Measurements from ENCODE around the gene JCAD.
A peak's percentile ranks its signal among the peaks of the same experiment; 100 is the strongest.

JCAD gene

DNA sequence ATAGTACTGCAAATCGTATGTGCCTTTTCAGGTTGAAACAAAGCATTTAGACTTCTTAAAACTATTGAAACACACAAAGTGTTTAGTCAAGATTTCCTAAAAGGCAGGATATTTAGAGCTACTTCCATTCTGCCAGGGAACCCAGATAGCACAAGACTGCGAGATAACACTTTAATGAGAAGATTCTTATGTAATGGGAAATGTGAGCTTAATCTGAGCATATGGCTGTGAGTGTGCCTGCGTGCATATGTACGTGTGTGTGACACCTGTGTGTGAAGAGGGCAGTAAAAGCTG, 14.3 kb upstream of the JCAD start:
- DNase-seq: no peak

DNA sequence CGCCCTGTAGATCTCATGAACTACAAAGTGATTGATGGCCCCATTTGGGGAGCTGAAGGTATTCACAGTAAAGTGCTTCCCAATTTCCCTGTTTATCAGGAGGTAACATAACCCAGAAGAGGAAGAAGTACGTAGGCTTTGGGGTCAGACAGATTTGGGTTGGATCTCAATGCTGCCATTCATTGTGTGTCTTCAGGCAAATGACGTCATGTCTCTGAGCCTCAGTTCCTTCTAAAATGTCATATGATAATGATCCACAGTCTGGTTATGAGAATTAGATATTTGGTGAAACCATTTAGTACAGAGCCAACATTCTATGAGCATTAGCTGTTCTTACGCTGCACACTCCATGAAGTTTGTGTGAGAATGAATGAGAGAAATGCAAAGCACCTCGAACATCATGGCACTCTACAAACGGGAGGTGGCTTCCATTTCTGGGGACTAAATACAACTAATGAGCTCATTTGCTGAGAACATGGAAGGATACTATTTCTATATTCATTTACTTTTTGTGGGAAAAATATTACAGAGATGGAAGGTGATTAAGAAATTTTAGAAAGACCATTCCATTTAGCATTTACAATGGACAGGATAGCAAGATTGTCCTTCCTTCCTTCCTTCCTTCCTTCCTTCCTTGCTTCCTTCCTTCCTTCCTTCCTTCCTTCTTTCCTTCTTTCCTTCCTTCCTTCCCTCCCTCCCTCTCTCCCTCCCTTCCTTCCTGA, 13.8 kb upstream of the JCAD start:
- DNase-seq: no peak

DNA sequence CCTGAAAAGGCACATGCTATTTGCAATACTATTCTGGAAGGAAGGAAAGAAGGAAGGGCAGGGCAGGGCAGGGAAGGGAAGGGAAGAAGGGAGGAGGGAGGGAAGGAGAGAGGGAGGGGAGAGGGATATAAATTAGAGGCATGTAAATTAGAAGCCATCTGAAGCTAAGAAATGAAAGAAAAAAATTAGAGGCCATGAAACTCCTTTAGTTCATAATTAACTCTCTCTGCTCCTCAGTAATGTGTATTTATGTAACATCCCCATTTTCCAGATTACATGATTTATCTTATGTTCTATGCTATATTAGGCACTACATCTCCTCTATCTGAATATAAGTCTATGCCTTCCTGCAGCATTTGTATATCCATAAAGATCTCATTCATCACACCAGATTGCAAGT, 12.7 kb upstream of the JCAD start:
- no peak for DNase-seq

DNA sequence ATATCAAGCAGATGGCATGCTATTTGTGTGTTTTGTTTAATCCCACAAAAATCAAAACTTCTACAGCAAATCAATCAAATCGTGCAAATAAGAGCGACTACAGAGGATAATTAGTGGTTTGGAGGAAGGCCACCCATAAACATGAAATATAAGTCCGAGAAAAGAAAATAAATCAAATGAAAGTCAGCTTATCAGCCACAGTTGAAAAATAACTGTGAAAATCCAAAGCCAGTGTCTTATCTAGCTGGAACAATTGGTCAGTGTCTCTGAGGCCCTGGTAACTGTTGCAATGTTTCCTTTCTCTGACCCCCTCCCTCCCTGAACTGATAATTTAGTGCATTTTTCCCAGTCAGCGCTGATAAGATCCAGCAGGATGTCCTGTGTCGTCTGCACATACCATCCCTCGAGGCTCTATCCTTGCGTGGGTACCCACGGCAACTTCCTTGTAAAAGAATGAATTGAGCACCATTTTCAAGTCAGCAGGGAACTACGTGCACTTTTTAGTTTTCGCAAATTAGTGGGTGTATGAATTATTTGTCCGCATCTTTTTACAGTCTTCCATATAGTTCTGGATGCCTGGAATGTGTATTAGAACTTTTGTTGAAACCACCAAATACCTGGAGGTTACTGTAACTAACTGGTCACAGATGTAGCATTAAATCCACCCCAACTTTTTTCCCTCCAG, 10.8 kb upstream of the JCAD start:
- DNase-seq: no peak

DNA sequence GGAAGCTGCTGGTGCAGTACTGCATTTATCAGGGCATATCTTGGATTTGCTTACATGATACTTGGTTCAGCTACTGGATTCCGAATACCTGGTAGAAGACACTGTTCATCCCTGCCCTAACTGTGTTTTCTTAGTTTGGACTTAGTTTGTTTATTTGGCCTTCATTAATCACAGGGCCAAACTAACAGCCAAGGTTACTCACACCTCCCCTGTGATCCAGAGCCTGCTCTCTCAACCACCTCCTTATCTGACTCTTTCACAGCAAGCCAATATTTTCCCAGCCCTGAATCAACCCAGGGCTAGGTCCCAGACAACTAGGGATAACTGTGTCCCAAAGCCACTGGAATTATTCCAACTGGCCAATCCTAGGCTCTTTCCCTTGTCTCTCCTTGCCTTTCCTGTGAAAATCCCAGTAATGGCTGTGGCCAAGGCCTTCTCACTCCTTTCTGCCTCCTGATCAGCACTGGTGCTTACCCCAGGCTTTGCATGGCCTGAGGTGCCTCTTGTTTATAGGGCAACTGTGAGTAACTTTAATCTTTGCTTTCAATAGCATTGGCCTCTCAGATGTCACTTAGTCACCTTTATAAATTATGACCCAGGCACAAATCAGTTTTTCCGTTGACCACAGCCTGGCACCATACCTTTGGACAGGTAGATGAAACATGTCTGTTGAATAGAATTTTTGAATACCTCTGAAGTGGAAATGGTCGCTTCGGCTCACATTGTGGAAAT, 9.3 kb upstream of the JCAD start:
- DNase-seq: no peak

DNA sequence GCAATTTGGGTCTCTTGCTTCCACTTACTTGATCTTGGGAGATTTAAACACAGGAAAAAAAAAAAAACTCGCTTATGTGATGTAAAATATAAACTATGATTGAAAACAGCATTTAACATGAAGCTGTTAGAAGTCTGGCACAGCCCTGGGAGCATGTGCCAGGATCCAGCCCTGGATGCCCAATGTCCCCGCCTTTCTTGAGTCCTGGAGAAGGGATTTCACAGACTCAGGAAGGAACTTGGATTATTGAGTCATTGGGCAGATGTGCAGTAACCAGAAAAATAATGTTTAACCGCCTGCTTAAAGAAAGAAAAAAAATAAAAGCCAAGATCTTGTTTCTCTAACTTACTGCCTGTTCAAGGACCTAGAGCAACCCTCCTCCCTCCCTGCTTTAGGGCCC, 3.7 kb upstream of the JCAD start:
- DNase-seq: no peak

DNA sequence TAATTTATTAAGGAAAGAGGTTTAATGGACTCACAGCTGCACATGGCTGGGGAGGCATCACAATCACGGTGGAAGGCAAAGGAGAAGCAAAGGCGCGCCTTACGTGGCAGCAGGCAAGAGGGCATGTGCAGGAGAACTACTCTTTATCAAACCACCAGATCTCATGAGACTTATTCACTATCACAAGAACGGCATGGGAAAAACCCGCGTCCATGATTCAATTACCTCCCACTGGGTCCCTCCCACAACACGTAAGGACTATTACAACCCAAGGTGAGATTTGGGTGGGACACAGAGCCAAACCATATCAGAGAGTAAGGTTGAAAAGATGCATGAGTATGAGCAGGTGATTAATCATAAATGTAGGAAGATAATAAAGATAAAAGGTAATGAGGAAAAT, 3.2 kb upstream of the JCAD start:
- DNase-seq: no peak

DNA sequence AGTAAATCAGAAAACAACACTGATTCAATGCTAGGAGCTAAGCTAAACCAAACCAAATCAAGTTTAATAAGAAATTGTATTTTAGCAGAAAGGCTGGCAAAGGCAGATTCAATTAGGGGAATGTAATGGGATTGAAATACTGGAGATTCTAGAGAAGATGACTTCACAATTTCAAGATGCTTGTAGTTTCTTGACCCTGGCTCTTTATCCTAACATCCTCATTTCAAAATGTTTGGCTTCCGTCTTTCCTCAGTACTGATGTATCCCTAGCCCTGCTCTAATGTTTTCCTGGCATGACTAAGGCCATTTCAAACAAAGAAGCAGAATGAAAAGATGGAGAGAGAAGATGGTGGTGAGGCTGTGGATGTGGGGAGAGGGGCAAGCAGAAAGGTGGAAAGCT, 2.7 kb upstream of the JCAD start:
- DNase-seq: no peak

DNA sequence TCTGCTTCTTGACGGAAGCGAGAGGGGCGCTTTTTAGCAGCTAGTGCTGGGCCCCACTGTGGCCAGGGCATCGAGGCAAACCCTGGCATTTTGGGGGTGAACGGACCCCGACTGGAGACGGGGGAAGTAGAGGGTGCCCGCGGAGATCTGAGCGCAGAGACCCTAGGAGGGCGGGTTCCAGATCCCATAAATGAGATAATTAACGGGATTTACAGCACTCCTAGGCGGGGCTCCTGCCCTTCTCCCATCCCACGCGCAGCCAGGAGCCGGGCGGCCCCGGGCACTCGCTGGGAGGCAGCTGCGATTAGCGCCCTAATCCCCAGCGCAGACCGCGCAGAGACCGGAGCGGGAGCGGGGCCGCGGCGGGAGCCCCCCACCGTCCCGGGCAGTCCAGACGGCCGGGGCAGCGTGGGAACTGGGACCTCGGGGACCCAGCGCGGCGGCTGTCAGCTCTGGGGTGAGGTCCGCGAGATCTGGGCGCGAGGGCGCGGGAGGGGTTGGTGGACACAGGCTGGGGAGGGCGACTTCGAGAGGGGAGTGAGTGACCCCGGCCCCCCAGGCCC, 735 bp downstream of the JCAD start:
- no peak for DNase-seq

DNA sequence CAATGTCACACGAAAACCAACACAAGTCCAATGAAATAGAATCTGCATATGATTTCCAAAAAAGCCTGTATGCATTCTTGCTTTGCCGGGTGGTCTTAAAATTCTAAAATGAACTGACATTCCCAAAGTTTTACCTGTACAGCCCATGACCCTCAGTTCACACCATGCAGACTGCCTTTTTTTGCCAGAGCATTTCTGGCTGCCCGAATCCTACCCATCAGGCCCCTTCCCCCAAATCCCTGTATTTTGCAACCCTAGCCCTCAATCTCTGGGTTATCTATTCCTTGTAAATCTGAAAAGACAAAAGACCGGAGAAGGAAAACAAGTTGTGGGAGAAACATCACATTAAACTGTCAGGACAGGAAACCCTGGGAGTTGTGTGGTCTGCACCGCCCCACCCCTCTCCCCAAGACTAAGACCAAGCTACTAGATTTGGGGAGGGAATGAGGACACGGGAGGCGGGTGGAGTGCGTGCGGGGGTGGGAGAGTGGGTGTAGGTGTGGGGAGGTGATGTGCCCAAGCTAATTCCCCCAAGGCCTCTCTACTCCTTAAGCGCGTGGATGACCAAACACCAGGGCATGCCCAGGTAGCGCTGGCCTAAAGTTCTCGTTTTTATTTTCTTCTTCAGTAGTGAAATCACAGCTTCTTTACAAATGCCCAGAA, 1.4 kb downstream of the JCAD start:
- no peak for DNase-seq

DNA sequence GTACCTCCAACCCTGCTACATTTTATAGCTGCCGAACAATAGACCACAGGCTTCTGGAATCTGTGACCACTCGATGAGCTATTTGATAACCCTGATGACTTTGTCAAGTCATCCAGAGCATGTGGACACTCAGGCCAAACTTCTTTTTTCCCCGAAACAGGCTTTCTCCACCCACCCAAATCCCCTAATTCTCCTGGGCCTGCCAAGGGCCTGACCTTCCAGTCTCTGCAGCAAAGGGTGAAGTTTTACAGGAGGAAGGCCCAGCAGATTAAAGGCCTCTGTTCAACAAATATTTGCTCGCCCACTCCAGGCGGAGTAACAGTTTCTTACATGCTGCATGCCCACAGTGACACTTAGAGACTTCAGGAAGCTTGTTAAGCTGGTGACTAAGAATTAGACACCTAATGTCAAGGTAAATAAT, 2.0 kb downstream of the JCAD start:
- DNase-seq: no peak

DNA sequence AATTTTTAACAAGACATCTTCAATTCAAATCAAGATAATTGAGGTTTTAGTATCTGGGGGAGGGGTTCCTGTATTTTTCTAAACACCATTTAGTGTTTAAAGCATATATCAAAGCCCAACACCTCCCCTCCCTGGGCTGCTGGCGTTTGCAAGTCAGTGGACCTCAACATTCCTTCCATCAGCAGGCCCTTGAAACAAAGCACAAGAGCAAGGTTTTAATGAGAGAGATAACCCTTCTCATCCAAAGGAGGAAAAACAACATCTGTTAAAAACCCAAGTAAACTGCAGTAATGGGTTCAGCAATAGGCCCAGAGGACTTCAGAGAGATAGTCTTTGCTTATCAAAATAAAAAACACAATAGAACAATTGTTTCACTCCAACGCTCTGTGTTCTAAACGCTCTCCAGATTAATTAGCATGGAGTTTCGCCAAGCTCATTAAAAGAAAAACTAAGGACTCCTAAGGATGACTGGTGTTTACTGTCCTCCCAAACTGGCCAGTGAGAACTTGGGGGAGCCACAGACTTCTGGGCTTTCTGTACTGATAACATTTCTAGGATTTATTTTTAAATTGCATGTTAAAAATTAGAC, 2.5 kb downstream of the JCAD start:
- no peak for DNase-seq

DNA sequence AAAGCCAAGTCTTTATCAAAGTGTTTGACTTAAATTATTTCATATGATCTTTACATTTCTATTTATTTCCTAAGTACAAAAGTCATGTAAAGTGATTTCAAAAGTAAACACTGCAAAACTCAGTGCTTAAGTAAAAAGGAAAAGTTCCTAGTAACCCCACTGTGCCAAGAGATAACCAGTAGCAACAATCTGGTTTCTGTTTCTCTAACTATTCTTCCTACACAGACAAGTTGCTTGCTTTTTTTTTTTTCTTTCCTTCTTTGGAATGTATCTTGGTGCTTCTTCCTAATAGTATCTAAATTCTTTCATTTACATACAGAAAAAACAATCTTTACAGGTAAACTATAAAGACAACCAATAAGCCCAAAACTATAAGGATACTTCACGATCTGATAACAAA, 3.1 kb downstream of the JCAD start:
- no peak for DNase-seq

DNA sequence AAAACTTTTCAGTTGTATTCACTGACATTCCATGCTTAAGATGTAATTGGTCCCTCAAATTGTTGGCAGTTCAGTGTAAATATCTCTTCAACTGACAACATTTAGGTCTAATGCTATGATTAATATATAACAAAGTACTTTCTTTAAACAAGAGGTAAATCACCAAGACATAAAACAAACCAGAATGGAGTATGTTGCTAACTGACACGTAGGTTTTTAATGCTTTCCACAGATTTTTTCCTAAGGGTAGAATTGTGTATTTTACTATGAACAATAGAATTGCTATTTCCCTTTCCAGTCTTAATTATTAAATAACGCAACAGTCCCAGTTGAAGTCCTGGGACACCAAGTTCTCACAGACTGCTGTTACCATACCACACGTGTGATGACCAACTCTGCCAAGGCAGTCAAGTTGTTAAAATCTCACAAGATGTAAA, 4.1 kb downstream of the JCAD start:
- no peak for DNase-seq

DNA sequence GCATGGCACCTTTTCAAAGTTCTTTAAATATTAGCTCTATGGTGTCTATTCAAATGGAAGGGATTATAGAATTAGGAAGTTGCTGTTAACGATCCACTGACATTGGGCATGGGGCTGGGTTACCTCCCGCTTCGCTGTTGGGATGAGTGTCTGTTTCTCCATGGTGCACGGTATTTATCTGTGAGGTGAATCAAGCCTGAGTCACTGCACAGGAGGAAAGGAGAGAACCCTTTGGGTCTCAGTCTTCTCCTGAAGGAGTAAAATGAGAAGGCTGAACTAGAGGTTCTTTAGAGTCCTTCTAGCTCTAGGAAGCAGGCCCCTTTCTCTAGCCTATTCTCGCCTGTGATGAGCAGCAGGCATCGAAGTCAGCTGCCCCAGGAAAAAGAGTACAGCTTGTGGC, 7.3 kb downstream of the JCAD start:
- DNase-seq: no peak

DNA sequence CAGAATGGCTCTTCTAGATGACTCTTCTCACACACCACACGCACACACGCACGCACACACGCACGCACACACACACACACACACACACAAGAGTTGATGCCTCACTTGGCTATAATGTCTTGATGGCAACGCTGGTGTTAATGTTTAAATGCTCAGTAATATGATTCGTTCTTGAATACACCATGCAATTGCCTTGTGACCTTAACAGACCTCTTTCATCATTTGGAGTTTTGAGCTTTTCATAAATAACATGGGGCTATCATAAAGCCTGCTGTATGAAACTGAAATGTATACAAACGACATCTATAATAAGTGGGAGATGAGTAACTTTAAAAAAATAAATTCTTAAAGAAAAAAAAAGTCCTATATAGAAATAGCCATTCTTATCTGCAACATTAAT, 8.2 kb downstream of the JCAD start:
- no peak for DNase-seq

DNA sequence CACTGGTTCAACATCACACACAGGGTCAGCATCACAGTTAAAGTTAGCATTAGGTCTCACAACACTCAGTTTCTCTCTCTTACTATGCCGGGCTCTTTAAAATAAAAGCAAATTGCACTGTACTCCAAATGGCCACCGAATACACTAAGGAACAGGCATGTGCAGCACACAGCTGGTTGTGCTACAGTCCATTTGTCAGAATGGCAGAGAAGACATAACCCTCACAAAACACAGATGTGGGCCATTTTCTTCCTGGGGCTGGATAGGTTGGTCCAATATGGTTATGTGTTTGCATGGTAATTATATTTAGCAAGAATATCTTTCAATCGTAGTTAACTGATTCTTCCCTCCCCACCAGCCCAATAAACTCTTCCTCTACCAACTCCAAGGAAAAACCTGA, 9.0 kb downstream of the JCAD start:
- DNase-seq: no peak

DNA sequence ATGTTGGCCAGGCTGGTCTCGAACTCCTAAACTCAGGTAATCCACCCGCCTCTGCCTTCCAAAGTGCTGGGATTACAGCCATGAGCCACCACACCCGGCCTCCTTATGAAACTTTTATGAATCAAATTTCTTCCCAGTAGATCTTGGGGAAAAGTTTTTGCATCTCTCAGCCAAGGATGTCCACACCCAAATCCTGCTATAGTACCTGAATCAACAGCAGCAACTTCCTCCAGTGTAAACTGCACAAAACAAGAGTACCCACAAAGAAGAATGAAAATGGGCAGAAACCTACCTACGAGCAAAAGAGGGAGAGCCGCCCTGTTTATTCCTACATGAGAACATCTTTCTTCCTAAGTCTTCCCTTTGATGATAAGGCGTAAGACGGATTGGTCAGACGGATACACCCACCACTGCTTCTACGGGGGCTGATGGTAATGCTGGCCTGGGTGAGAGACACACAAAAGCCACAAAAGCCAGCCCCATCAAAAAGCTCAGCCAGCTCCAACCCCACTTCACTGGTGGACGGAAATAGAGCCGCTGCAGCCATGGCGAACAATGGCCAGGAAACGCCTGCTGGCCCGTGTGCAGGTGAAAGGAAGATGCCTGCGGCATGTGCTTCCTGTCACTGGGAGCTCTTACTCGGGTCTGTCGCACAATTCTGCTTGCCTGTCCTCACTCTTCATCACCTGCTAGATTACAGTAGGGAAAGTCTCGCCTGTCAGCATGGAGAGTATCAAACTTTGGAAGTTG, 10.4 kb downstream of the JCAD start:
- DNase-seq: no peak

DNA sequence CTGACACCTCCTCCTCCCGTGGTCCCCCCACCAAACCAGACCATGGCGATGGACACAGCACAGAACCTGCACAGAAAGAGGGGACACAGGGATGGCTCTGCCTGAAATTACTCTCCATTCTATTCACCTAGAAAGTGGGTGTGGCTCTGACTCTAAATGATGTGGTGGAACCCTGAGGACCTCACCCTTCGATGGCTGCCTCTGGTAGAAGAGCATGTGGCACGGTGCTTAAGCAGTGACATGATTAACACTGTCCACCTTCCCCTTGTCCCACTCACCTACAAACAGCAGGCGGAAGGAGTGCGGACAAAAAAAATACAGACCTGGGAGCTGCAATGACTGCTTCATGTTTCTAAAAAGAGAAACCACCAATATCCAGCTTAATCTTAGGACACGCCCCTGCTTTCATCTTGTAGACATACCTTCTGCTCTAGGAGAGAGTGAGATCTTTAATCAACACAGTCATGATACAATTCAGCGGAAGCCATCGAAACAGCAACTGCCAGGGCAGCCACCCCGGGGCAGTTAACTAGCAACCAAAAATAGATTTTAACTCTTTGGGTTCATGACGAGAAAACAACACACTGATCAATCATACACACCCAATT, 11.4 kb downstream of the JCAD start:
- DNase-seq: no peak

DNA sequence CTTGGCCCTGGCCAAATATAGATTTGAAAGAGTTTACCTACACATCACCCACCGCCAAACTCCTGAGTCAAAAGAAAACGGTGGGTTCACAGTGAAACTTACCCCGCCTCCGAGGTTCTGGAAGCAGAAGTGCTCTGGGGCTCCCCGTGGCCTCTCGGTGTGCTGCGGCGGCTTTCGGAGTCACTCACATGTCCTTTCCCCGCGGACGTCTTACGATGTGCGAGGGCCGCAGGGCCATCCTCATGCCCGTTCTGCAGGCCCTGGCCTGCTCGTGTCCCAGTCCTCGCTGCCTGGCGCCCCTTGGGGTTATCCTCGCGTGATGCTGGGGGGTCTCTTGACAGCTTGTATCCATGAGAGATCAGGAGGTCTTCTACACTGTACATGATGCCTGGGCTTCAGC, 12.0 kb downstream of the JCAD start:
- DNase-seq: no peak

DNA sequence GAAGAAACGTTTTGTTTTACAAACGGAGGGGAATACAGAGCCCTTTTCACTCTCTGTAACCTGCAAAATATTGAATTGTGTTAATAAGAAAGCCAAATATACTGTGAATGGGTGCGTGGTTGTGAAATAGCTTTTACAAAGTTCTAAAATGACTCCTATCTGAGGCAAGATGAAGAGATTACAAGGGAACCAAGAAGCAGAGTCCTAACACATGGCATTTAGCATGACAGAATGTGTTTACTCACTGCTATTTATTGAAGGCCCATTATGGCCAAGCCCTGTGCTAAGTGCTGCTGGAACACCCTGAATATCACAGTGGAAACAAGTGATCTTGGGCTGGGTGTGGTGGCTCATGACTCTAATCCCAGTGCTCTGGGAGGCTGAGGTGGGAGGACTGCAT, 12.9 kb downstream of the JCAD start:
- peak; percentile 46 for DNase-seq

DNA sequence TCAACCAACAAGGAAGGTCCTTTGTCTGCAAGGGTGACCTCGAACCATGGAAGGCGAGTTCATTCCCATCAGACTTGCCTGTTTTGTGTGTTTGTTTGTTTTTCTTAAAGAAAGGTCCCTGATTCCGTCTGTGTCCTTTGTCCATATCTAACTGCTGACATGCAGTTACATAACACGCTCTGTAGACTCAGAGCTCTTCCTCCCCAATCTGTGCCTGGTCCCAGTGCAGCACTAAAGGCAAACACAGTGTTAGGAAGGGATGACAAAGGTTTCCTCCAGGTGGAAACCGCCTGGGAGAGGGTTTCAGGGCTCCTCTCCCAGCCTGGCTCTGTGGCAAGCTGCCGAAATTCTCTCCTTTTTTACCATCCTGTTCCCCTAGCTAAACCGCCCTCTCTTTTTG, 13.4 kb downstream of the JCAD start:
- DNase-seq: peak; percentile 37
